CD4-positive, alpha-beta T cell (primary cell): ENCODE measurements around the gene PDCD6IP. TPM values are rescaled to one million over a fixed set of nuclear protein-coding genes. Genes with fewer than 3 reads are reported as not detected.

Source experiments
- ATAC-seq: fragments of 200-7000 bp; cut with Tn5 transposase; one replicate; pipeline ENCODE4 v1.10.0; 2022; ENCODE audit warnings: mild to moderate bottlenecking; ENCODE audit not compliant: poor library complexity
- CTCF ChIA-PET: fragments of 350-600 bp; sonication (Branson Sonifier 250); formaldehyde crosslinking; loops from one replicate; lab custom pipeline; 2021; ENCODE audit warnings: antibody characterized with exemption, inconsistent platforms; lab: Charles Lee
- POLR2A ChIA-PET: fragments of 350-600 bp; sonication (Branson Sonifier 250); formaldehyde crosslinking; loops from one replicate; lab custom pipeline; 2021; ENCODE audit warnings: antibody characterized with exemption, inconsistent platforms; lab: Charles Lee
- DNase-seq, 14 experiments: peaks; one replicate each; pipeline ENCODE4 v3.0.0-alpha.2; 2013 to 2020; ENCODE audit warnings: mixed read lengths in 2 of 14
- H3K27ac ChIP-seq, 2 donors: one replicate each; pipeline versions ENCODE4 v1.5.1 to v1.7.0; 2013; ENCODE audit warnings: low read length in 2 of 2, low read depth in 1 of 2, mild to moderate bottlenecking in 1 of 2
- H3K27me3 ChIP-seq, 2 experiments: 1 replicate in 1 of 2; 2 replicates in 1 of 2; pipeline versions ENCODE4 v1.6.1 to v1.7.0; 2013; ENCODE audit warnings: low read length in 2 of 2, control low read depth in 1 of 2, mild to moderate bottlenecking in 1 of 2, moderate library complexity in 1 of 2; ENCODE audit not compliant: insufficient read depth in 2 of 2, control insufficient read depth in 1 of 2
- H3K36me3 ChIP-seq: one replicate; pipeline ENCODE4 v1.6.1; 2013; ENCODE audit warnings: low read length, control low read depth; ENCODE audit not compliant: insufficient read depth
- H3K4me1 ChIP-seq: one replicate; pipeline ENCODE4 v1.6.1; 2013; ENCODE audit warnings: low read length, control low read depth; ENCODE audit not compliant: insufficient read depth
- H3K4me3 ChIP-seq: one replicate; pipeline ENCODE4 v1.5.1; 2013; ENCODE audit warnings: mild to moderate bottlenecking, low read length, moderate library complexity
- H3K9me3 ChIP-seq, 2 experiments: 1 replicate in 1 of 2; 2 replicates in 1 of 2; pipeline versions ENCODE4 v1.6.1 to v1.7.0; 2013; ENCODE audit warnings: low read length in 2 of 2, mild to moderate bottlenecking in 2 of 2, control low read depth in 1 of 2, moderate library complexity in 1 of 2; ENCODE audit not compliant: control insufficient read depth in 1 of 2, insufficient read depth in 1 of 2
- H3K27ac Mint-ChIP-seq: one replicate; pipeline ENCODE4 v1.8.0; 2020; ENCODE audit warnings: mixed read lengths
- H3K27me3 Mint-ChIP-seq: one replicate; pipeline ENCODE4 v1.8.0; 2021; ENCODE audit warnings: mixed read lengths
- H3K36me3 Mint-ChIP-seq: one replicate; pipeline ENCODE4 v1.8.0; 2021; ENCODE audit warnings: low read depth, mixed read lengths
- H3K4me1 Mint-ChIP-seq: one replicate; pipeline ENCODE4 v1.8.0; 2021; ENCODE audit warnings: low read depth, mixed read lengths
- H3K4me3 Mint-ChIP-seq: one replicate; pipeline ENCODE4 v1.8.0; 2020; ENCODE audit warnings: mild to moderate bottlenecking, mixed read lengths
- H3K9me3 Mint-ChIP-seq: one replicate; pipeline ENCODE4 v1.8.0; 2020; ENCODE audit warnings: mixed read lengths
- CTCF ChIP-seq: fragments of 200-600 bp; IDR thresholded peaks from one replicate; pipeline ENCODE4 v1.8.0; 2022; ENCODE audit warnings: antibody characterized with exemption, mild to moderate bottlenecking
- intact Hi-C, 2 experiments: fragments of 100-400 bp; cut with DNase I in 1 of 2; cut with micrococcal nuclease in 1 of 2; formaldehyde crosslinking; loops; one replicate each; pipeline versions ENCODE4 v1.15.1 to v1.9.0; 2023 to 2025; cut with DNase I, micrococcal nuclease
- total RNA-seq, 174 experiments: library from RNA in 2 of 174; stranded (reverse) in 2 of 174; gene quantifications; one replicate each; pipeline ENCODE4 v1.2.3 and lab custom pipeline; 2021 to 2026

The PDCD6IP gene
- total RNA-seq, 2 experiments from 2014 or later = 109 to 112 TPM

GRCh38 chr3:33758864-33759263 is 39.6 kb upstream of the PDCD6IP start:
- POLR2A ChIA-PET = no interaction called here
- Mint-ChIP-seq H3K27me3 (peaks cover 7% of the 10 kb centered on the region), H3K9me3 (peaks cover 6% of the 10 kb centered on the region), H3K4me3 (no peak overlapping the region), H3K4me1 (no peaks in the 10 kb centered on the region), H3K36me3 (no peaks in the 10 kb centered on the region), H3K27ac (no peak overlapping the region)
- CTCF ChIA-PET = no interaction called here
- no peak for TF ChIP-seq CTCF
- Histone ChIP-seq H3K27me3 (peaks cover 0 to 2% of the 10 kb centered on the region in 2 experiments), H3K4me3 (no peak overlapping the region), H3K4me1 (no peaks in the 10 kb centered on the region), H3K9me3 (peaks cover 5 to 10% of the 10 kb centered on the region in 2 experiments), H3K36me3 (no peaks in the 10 kb centered on the region), H3K27ac (no peak overlapping the region)
- intact Hi-C loops = no loop called here
- ATAC-seq (no peak), DNase-seq (no peak)

GRCh38 chr3:33768578-33769330 is 29.7 kb upstream of the PDCD6IP start:
- Histone ChIP-seq H3K4me1 (no peaks in the 10 kb centered on the region), H3K36me3 (no peaks in the 10 kb centered on the region), H3K9me3 (no peaks in the 10 kb centered on the region), H3K4me3 (no peak overlapping the region), H3K27ac (no peak overlapping the region), H3K27me3 (peaks cover 0 to 3% of the 10 kb centered on the region in 2 experiments)
- H3K36me3 Mint-ChIP-seq = no peaks in the 10 kb centered on the region
- ATAC-seq (no peak), DNase-seq (no peak)
- H3K9me3 Mint-ChIP-seq = no peaks in the 10 kb centered on the region
- ChIA-PET POLR2A (no interaction called here), CTCF (no interaction called here)
- no peak overlapping the region for H3K27ac Mint-ChIP-seq
- H3K4me1 Mint-ChIP-seq = no peaks in the 10 kb centered on the region
- no peak for TF ChIP-seq CTCF
- intact Hi-C loops = no loop called here
- H3K27me3 Mint-ChIP-seq = no peaks in the 10 kb centered on the region
- no peak overlapping the region for H3K4me3 Mint-ChIP-seq

- Histone ChIP-seq H3K4me1 (no peaks in the 10 kb centered on the region), H3K4me3 (no peak overlapping the region), H3K27me3 (no peaks in the 10 kb centered on the region), H3K36me3 (no peaks in the 10 kb centered on the region), H3K9me3 (no peaks in the 10 kb centered on the region), H3K27ac (no peak overlapping the region)
- no peak for TF ChIP-seq CTCF
- DNase-seq = no peak
- POLR2A ChIA-PET = no interaction called here
- CTCF ChIA-PET = interaction anchor here (1.7 kb wide), 1 partner anchor 13 kb away, joined by 6 read pairs; no protein-coding TSS in a partner anchor
- no peaks in the 10 kb centered on the region for H3K9me3 Mint-ChIP-seq
- H3K4me3 Mint-ChIP-seq = no peak overlapping the region
- H3K27me3 Mint-ChIP-seq = no peaks in the 10 kb centered on the region
- intact Hi-C loops = no loop called here
- H3K4me1 Mint-ChIP-seq = no peaks in the 10 kb centered on the region
- no peaks in the 10 kb centered on the region for H3K36me3 Mint-ChIP-seq
- H3K27ac Mint-ChIP-seq = no peak overlapping the region
- ATAC-seq = no peak
These were observed 24.8 kb upstream of the PDCD6IP start for GRCh38 chr3:33773637-33774036.
